HG03439 (cell line): Measurements from ENCODE around the gene FAM163A.
"Not testable (repeated sequence)": the region's sequence is repeated elsewhere in the genome, so short reads cannot be mapped to it uniquely, and the experiment has no call there.

Source experiments
- ATAC-seq: cut with Tn5 transposase; IDR thresholded peaks from one replicate; pipeline ENCODE4 v1.9.1; 2021; ENCODE audit warnings: mild to moderate bottlenecking, moderate library complexity; ENCODE audit not compliant: unreplicated experiment

Gene FAM163A

GRCh38 chr1:179742717-179743678, at the start of gene FAM163A:
Gene FAM163A (plus strand): TSS chr1:179743291. CDS start chr1:179813098, 69,807 bp downstream.
- ATAC-seq, result no peak

- ATAC-seq, result not testable (repeated sequence)
Measured at GRCh38 chr1:179694530-179694929, 48.6 kb upstream of the FAM163A start.

GRCh38 chr1:179702946-179703539, 40.0 kb upstream of the FAM163A start:
- ATAC-seq, result no peak

GRCh38 chr1:179706339-179706941, 36.7 kb upstream of the FAM163A start:
- ATAC-seq, result no peak

GRCh38 chr1:179707406-179707805, 35.7 kb upstream of the FAM163A start:
- no peak for ATAC-seq

- no peak for ATAC-seq
Measured at GRCh38 chr1:179708434-179709195, 34.5 kb upstream of the FAM163A start.

GRCh38 chr1:179709841-179710329, 33.2 kb upstream of the FAM163A start:
- no peak for ATAC-seq

GRCh38 chr1:179714159-179714558, 28.9 kb upstream of the FAM163A start:
- no peak for ATAC-seq

GRCh38 chr1:179714623-179715022, 28.5 kb upstream of the FAM163A start:
- ATAC-seq, result no peak

GRCh38 chr1:179719272-179719671, 23.8 kb upstream of the FAM163A start:
- ATAC-seq, result no peak

GRCh38 chr1:179728271-179728670, 14.8 kb upstream of the FAM163A start:
- no peak for ATAC-seq

GRCh38 chr1:179729881-179730280, 13.2 kb upstream of the FAM163A start:
- ATAC-seq, result no peak

- no peak for ATAC-seq
Measured at GRCh38 chr1:179731643-179732042, 11.4 kb upstream of the FAM163A start.

GRCh38 chr1:179742291-179742690, 800 bp upstream of the FAM163A start:
- ATAC-seq, result no peak

GRCh38 chr1:179743679-179744400, 749 bp downstream of the FAM163A start:
- no peak for ATAC-seq

- no peak for ATAC-seq
Measured at GRCh38 chr1:179744401-179745130, 1.5 kb downstream of the FAM163A start.

GRCh38 chr1:179745131-179745611, 2.1 kb downstream of the FAM163A start:
- ATAC-seq, result no peak

GRCh38 chr1:179745743-179746142, 2.7 kb downstream of the FAM163A start:
- ATAC-seq, result no peak

GRCh38 chr1:179747611-179748010, 4.5 kb downstream of the FAM163A start:
- ATAC-seq, result no peak
